SKM-1 treated with dmso at 0.1 percent for 144 hours (cell line): ENCODE data around the gene LMX1B.
"Not testable (repeated sequence)": the region's sequence is repeated elsewhere in the genome, so short reads cannot be mapped to it uniquely, and the experiment has no call there.

Experiments
- DNase-seq: peaks from one replicate; lab custom pipeline; 2025; ENCODE audit not compliant: unreplicated experiment; lab: John Stamatoyannopoulos, UW

LMX1B gene

GRCh38 chr9:126652140-126652582 is 38.4 kb downstream of the LMX1B start:
- DNase-seq = no peak

- DNase-seq = no peak
These were observed 40.4 kb downstream of the LMX1B start for GRCh38 chr9:126654124-126654523.

- DNase-seq = not testable (repeated sequence)
These were observed 42.5 kb downstream of the LMX1B start for GRCh38 chr9:126656214-126656613.

GRCh38 chr9:126658201-126658825 is 44.6 kb downstream of the LMX1B start:
- DNase-seq = no peak

- no peak for DNase-seq
These were observed 45.3 kb downstream of the LMX1B start for GRCh38 chr9:126658956-126659555.

- no peak for DNase-seq
These were observed 47.4 kb downstream of the LMX1B start for GRCh38 chr9:126661122-126661520.

- DNase-seq = no peak
These were observed 48.0 kb downstream of the LMX1B start for GRCh38 chr9:126661521-126662251.

GRCh38 chr9:126663661-126664072 is 49.9 kb downstream of the LMX1B start:
- DNase-seq = no peak

GRCh38 chr9:126664900-126665643 is 51.3 kb downstream of the LMX1B start:
- no peak for DNase-seq

- no peak for DNase-seq
These were observed 51.9 kb downstream of the LMX1B start for GRCh38 chr9:126665644-126666035.

- DNase-seq = no peak
These were observed 52.6 kb downstream of the LMX1B start for GRCh38 chr9:126666155-126666803.

- DNase-seq = no peak
These were observed 53.7 kb downstream of the LMX1B start for GRCh38 chr9:126667190-126668055.

GRCh38 chr9:126668058-126668457 is 54.3 kb downstream of the LMX1B start:
- no peak for DNase-seq

- DNase-seq = no peak
These were observed 55.4 kb downstream of the LMX1B start for GRCh38 chr9:126669108-126669507.

- DNase-seq = no peak
These were observed 56.5 kb downstream of the LMX1B start for GRCh38 chr9:126670270-126670669.

GRCh38 chr9:126671381-126671831 is 57.7 kb downstream of the LMX1B start:
- no peak for DNase-seq

- DNase-seq = no peak
These were observed 58.3 kb downstream of the LMX1B start for GRCh38 chr9:126671983-126672382.

GRCh38 chr9:126672634-126673284 is 59.0 kb downstream of the LMX1B start:
- no peak for DNase-seq

GRCh38 chr9:126673689-126674364 is 60.1 kb downstream of the LMX1B start:
- DNase-seq = no peak
